Neural progenitor cell (in vitro differentiated cells): ENCODE data around the gene DDOST.

ENCODE experiments used
- EZH2phosphoT487 ChIP-seq: fragments of 200-600 bp; sonication (generic); IDR thresholded peaks from 2 replicates; pipeline ENCODE4 v1.6.1; 2017; ENCODE audit warnings: antibody characterized with exemption
- TF ChIP-seq, protein P1 (sequence below): fragments of 200-600 bp; sonication (generic); IDR thresholded peaks from 2 replicates; pipeline ENCODE4 v1.5.1; 2017; ENCODE audit warnings: antibody characterized with exemption, mild to moderate bottlenecking

- no peak for TF ChIP-seq EZH2phosphoT487
- TF ChIP-seq, protein P1, sequence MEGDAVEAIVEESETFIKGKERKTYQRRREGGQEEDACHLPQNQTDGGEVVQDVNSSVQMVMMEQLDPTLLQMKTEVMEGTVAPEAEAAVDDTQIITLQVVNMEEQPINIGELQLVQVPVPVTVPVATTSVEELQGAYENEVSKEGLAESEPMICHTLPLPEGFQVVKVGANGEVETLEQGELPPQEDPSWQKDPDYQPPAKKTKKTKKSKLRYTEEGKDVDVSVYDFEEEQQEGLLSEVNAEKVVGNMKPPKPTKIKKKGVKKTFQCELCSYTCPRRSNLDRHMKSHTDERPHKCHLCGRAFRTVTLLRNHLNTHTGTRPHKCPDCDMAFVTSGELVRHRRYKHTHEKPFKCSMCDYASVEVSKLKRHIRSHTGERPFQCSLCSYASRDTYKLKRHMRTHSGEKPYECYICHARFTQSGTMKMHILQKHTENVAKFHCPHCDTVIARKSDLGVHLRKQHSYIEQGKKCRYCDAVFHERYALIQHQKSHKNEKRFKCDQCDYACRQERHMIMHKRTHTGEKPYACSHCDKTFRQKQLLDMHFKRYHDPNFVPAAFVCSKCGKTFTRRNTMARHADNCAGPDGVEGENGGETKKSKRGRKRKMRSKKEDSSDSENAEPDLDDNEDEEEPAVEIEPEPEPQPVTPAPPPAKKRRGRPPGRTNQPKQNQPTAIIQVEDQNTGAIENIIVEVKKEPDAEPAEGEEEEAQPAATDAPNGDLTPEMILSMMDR: no peak
Observed at GRCh38 chr1:20672265-20672632, 11.1 kb upstream of the DDOST start.
